Hematopoietic multipotent progenitor cell treated with erythropoietin and hydrocortisone succinate and interleukin-3 and kit ligand, for 8 days (in vitro differentiated cells): ENCODE data around the gene TWNK.
A peak's percentile ranks its signal among the peaks of the same experiment; 100 is the strongest.
"Not testable (repeated sequence)": the region's sequence is repeated elsewhere in the genome, so short reads cannot be mapped to it uniquely, and the experiment has no call there.

Source experiments
- DNase-seq: peaks from one replicate; pipeline ENCODE4 v3.0.0-alpha.2; 2015

TWNK gene

GRCh38 chr10:100975397-100975796 is 11.9 kb upstream of the TWNK start:
- not testable (repeated sequence) for DNase-seq

GRCh38 chr10:100976906-100977305 is 10.4 kb upstream of the TWNK start:
- no peak for DNase-seq

- DNase-seq: no peak
Observed at GRCh38 chr10:100977436-100977835, 9.9 kb upstream of the TWNK start.

- DNase-seq: no peak
Observed at GRCh38 chr10:100978121-100978900, 9.0 kb upstream of the TWNK start.

GRCh38 chr10:100978901-100979195 is 8.5 kb upstream of the TWNK start:
- DNase-seq: no peak

GRCh38 chr10:100979791-100980272 is 7.5 kb upstream of the TWNK start:
- no peak for DNase-seq

- no peak for DNase-seq
Observed at GRCh38 chr10:100980311-100980710, 7.0 kb upstream of the TWNK start.

- DNase-seq: no peak
Observed at GRCh38 chr10:100980711-100981110, 6.6 kb upstream of the TWNK start.

- DNase-seq: no peak
Observed at GRCh38 chr10:100981178-100981772, 6.1 kb upstream of the TWNK start.

- no peak for DNase-seq
Observed at GRCh38 chr10:100982916-100983830, 4.2 kb upstream of the TWNK start.

GRCh38 chr10:100983868-100984671 is 3.3 kb upstream of the TWNK start:
- no peak for DNase-seq

GRCh38 chr10:100984672-100985177 is 2.6 kb upstream of the TWNK start:
- DNase-seq: no peak

- DNase-seq: no peak
Observed at GRCh38 chr10:100985336-100985735, 2.0 kb upstream of the TWNK start.

GRCh38 chr10:100986623-100986951 is 756 bp upstream of the TWNK start:
- no peak for DNase-seq

GRCh38 chr10:100987685-100988049 is 324 bp downstream of the TWNK start:
- DNase-seq: no peak

- DNase-seq: no peak
Observed at GRCh38 chr10:100988166-100988565, 823 bp downstream of the TWNK start.

- no peak for DNase-seq
Observed at GRCh38 chr10:100989088-100989487, 1.7 kb downstream of the TWNK start.

- DNase-seq: peak; percentile 30
Observed at GRCh38 chr10:100993986-100994708, 6.8 kb downstream of the TWNK start.

- DNase-seq: no peak
Observed at GRCh38 chr10:100995181-100995580, 7.8 kb downstream of the TWNK start.

GRCh38 chr10:100996678-100997359 is 9.5 kb downstream of the TWNK start:
- peak; percentile 24 for DNase-seq
